ENCODE measurements around the gene MISP. TPM values are rescaled to one million over a fixed set of nuclear protein-coding genes. Genes with fewer than 3 reads are reported as not detected.

The MISP gene
- total and polyA plus RNA-seq, 9 of the 15 experiments (the other 6 are each of a cell fraction or from before 2014, with no cell fraction given): 0.04 to 0.29 (median 0.05) TPM; not detected in 5

DNA sequence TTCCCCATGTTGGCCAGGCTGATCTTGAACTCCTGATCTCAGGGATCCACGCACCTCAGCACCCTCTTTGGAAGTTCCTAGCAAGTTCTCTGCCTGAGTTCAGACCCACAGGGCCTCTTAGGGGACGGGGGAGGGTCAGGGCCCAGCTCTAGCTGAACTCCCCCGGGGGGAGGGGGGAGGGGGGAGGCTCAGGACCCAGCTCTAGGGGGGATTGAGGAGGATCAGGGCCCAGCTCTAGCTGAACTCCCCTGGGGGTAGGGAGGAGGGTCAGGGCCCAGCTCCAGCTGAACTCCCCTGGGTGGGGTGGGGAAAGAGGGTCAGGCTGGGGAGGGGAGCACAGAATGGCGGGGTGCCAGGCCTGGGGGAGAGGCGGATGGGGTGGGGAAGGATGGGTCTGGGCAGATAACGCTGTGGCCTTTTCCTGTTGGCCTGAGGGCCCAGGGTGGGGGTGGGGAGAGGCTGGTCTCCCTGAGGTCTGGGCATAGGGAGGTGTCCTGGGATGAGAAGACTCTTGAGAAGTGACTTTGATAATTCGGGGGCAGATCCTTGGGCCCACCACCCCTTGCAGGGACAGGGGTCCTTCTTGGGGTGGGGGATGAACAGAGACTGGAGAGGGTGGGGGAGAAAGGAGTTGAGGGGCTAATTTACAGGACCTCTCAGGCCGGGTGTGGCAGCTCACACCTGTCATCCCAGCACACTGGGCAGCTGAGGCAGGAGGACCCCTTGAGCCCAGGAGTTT is 40.8 kb downstream of the MISP start (continued):
- TF ChIP-seq, protein P1, sequence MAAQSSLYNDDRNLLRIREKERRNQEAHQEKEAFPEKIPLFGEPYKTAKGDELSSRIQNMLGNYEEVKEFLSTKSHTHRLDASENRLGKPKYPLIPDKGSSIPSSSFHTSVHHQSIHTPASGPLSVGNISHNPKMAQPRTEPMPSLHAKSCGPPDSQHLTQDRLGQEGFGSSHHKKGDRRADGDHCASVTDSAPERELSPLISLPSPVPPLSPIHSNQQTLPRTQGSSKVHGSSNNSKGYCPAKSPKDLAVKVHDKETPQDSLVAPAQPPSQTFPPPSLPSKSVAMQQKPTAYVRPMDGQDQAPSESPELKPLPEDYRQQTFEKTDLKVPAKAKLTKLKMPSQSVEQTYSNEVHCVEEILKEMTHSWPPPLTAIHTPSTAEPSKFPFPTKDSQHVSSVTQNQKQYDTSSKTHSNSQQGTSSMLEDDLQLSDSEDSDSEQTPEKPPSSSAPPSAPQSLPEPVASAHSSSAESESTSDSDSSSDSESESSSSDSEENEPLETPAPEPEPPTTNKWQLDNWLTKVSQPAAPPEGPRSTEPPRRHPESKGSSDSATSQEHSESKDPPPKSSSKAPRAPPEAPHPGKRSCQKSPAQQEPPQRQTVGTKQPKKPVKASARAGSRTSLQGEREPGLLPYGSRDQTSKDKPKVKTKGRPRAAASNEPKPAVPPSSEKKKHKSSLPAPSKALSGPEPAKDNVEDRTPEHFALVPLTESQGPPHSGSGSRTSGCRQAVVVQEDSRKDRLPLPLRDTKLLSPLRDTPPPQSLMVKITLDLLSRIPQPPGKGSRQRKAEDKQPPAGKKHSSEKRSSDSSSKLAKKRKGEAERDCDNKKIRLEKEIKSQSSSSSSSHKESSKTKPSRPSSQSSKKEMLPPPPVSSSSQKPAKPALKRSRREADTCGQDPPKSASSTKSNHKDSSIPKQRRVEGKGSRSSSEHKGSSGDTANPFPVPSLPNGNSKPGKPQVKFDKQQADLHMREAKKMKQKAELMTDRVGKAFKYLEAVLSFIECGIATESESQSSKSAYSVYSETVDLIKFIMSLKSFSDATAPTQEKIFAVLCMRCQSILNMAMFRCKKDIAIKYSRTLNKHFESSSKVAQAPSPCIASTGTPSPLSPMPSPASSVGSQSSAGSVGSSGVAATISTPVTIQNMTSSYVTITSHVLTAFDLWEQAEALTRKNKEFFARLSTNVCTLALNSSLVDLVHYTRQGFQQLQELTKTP (IDR thresholded peaks at IDR 0.05; ENCODE audit: low read depth in 1 of 2, partially characterized antibody in 2 of 2): no peak
- no peak for TF ChIP-seq ZNF146 (CRISPR knock-in tag; IDR thresholded peaks at IDR 0.05; ENCODE audit: unreplicated experiment)
- TF ChIP-seq ZNF175 (CRISPR knock-in tag; IDR thresholded peaks at IDR 0.05; ENCODE audit: low read depth): no peak
- TF ChIP-seq SMAD3 (CRISPR knock-in tag; conservative IDR thresholded peaks at IDR 0.05): no peak
- TF ChIP-seq CHD1 (IDR thresholded peaks at IDR 0.05; ENCODE audit: low read length): no peak
- no peak for TF ChIP-seq GTF2F1 (IDR thresholded peaks at IDR 0.05; ENCODE audit: low read depth, low read length)
- TF ChIP-seq, protein P2, sequence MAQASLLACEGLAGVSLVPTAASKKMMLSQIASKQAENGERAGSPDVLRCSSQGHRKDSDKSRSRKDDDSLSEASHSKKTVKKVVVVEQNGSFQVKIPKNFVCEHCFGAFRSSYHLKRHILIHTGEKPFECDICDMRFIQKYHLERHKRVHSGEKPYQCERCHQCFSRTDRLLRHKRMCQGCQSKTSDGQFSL (CRISPR knock-in tag; IDR thresholded peaks at IDR 0.05): no peak
- TF ChIP-seq, protein P2 (tag; IDR thresholded peaks at IDR 0.05): no peak; a peak in 1 of 4 replicates
- TF ChIP-seq ZNF282 (CRISPR knock-in tag; IDR thresholded peaks at IDR 0.05): no peak
- no peak for TF ChIP-seq ZNF143 (CRISPR knock-in tag; IDR thresholded peaks at IDR 0.05)
- TF ChIP-seq, protein P3, sequence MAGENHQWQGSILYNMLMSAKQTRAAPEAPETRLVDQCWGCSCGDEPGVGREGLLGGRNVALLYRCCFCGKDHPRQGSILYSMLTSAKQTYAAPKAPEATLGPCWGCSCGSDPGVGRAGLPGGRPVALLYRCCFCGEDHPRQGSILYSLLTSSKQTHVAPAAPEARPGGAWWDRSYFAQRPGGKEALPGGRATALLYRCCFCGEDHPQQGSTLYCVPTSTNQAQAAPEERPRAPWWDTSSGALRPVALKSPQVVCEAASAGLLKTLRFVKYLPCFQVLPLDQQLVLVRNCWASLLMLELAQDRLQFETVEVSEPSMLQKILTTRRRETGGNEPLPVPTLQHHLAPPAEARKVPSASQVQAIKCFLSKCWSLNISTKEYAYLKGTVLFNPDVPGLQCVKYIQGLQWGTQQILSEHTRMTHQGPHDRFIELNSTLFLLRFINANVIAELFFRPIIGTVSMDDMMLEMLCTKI (IDR thresholded peaks at IDR 0.05; ENCODE audit: partially characterized antibody): no peak
- TF ChIP-seq PHF20 (IDR thresholded peaks at IDR 0.05; ENCODE audit: partially characterized antibody): peak; percentile 29
- no peak for TF ChIP-seq DDX20 (tag; IDR thresholded peaks at IDR 0.05; ENCODE audit: low read depth)
- no peak for TF ChIP-seq ZNF75A (CRISPR knock-in tag; IDR thresholded peaks at IDR 0.05)
- no peak for TF ChIP-seq IRF9 (tag; IDR thresholded peaks at IDR 0.05)
- no peak for TF ChIP-seq ILK (tag; IDR thresholded peaks at IDR 0.05; ENCODE audit: borderline replicate concordance, low read depth)
- no peak for TF ChIP-seq BRCA1 (IDR thresholded peaks at IDR 0.05)
- no peak for TF ChIP-seq BRCA1 (CRISPR knock-in tag; IDR thresholded peaks at IDR 0.05)
- TF ChIP-seq POLR2H (tag; IDR thresholded peaks at IDR 0.05; ENCODE audit: low read depth): 0 out of 2 replicates have a peak, but pooled peaks have one; percentile 32
- no peak for TF ChIP-seq ZKSCAN3 (CRISPR knock-in tag; IDR thresholded peaks at IDR 0.05)
